Tibial nerve (tissue), 4 donors: ENCODE data around the gene ASH1L.

Experiments used
- CTCF ChIP-seq, 5 experiments: fragments of 200-600 bp in 3 of 5; fragments of 450-650 bp in 2 of 5; sonication (generic) in 3 of 5; IDR thresholded peaks; one replicate each; pipeline ENCODE4 v1.5.1; 2016 to 2019; ENCODE audit warnings: antibody characterized with exemption in 5 of 5, mild to moderate bottlenecking in 3 of 5, moderate library complexity in 2 of 5
- EP300 ChIP-seq, 2 donors: sonication (generic); formaldehyde crosslinking; IDR thresholded peaks; one replicate each; pipeline ENCODE4 v1.6.1; 2017; ENCODE audit warnings: antibody characterized with exemption in 2 of 2, mild to moderate bottlenecking in 1 of 2
- POLR2A ChIP-seq, 2 donors: fragments of 450-650 bp; IDR thresholded peaks; one replicate each; pipeline ENCODE4 v1.6.1; 2017; ENCODE audit warnings: antibody characterized with exemption in 2 of 2, mild to moderate bottlenecking in 2 of 2, moderate library complexity in 2 of 2

DNA sequence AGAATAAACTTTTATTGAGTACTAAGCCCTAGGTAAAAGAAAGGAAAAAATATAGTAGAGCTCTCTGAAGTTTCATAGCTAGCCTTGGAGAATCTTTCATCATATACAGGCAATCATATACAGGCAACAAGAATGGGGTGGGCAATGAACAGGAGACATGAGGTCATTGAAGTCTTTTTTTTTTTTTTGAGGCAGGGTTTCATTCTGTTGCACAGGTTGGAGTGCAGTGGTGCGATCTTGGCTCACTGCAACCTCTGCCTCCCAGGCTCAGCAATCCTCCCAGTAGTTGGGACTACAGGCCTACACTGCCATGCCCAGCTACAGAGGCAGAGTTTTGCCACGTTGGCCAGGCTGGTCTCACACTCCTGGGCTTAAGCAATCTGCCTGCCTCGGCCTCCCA lies 219.8 kb downstream of the ASH1L start:
- no peak for TF ChIP-seq POLR2A (IDR thresholded peaks at IDR 0.05)
- TF ChIP-seq CTCF (IDR thresholded peaks at IDR 0.05), result no peak
- no peak for TF ChIP-seq EP300 (IDR thresholded peaks at IDR 0.05)
